CD4-positive, alpha-beta memory T cell (primary cell): ENCODE data around the gene DOK1. TPM values are rescaled to one million over a fixed set of nuclear protein-coding genes. Genes with fewer than 3 reads are reported as not detected.
A peak's percentile ranks its signal among the peaks of the same experiment; 100 is the strongest.

Experiments used
- CTCF ChIA-PET: fragments of 350-600 bp; sonication (Branson Sonifier 250); formaldehyde crosslinking; loops from one replicate; lab custom pipeline; 2021; ENCODE audit warnings: inconsistent platforms; ENCODE audit not compliant: partially characterized antibody; lab: Charles Lee
- POLR2A ChIA-PET: fragments of 350-600 bp; sonication (Branson Sonifier 250); formaldehyde crosslinking; loops from one replicate; lab custom pipeline; 2021; ENCODE audit not compliant: partially characterized antibody; lab: Charles Lee
- DNase-seq, 5 donors: peaks; one replicate each; pipeline versions ENCODE4 v3.0.0 to v3.0.0-alpha.2; 2020 to 2022; ENCODE audit warnings: mixed read lengths in 1 of 5
- H3K27ac ChIP-seq: one replicate; pipeline ENCODE4 v1.7.0; 2013; ENCODE audit warnings: low read depth, low read length
- H3K27me3 ChIP-seq: 2 replicates; pipeline ENCODE4 v1.7.0; 2013; ENCODE audit warnings: mild to moderate bottlenecking, low read length, moderate library complexity; ENCODE audit not compliant: insufficient read depth
- H3K36me3 ChIP-seq: 2 replicates; pipeline ENCODE4 v1.7.0; 2013; ENCODE audit warnings: mild to moderate bottlenecking, low read length, moderate library complexity; ENCODE audit not compliant: insufficient read depth
- H3K4me1 ChIP-seq: 2 replicates; pipeline ENCODE4 v1.7.0; 2013; ENCODE audit warnings: mild to moderate bottlenecking, low read length, moderate library complexity; ENCODE audit not compliant: insufficient read depth
- H3K4me3 ChIP-seq, 2 donors: one replicate each; pipeline ENCODE4 v1.7.0; 2013; ENCODE audit warnings: low read length in 2 of 2, mild to moderate bottlenecking in 1 of 2
- H3K9me3 ChIP-seq, 2 donors: one replicate each; pipeline ENCODE4 v1.7.0; 2013; ENCODE audit warnings: low read length in 2 of 2, control low read depth in 1 of 2; ENCODE audit not compliant: control insufficient read depth in 1 of 2
- H3K27ac Mint-ChIP-seq, 7 donors: one replicate each; pipeline ENCODE4 v1.8.0; 2020 to 2021; ENCODE audit warnings: mixed read lengths in 7 of 7, mild to moderate bottlenecking in 6 of 7, inconsistent platforms in 3 of 7, moderate library complexity in 3 of 7
- H3K27me3 Mint-ChIP-seq, 2 donors: one replicate each; pipeline ENCODE4 v1.8.0; 2020 to 2021; ENCODE audit warnings: mixed read lengths in 2 of 2
- H3K36me3 Mint-ChIP-seq, 2 donors: one replicate each; pipeline ENCODE4 v1.8.0; 2020 to 2021; ENCODE audit warnings: mixed read lengths in 2 of 2, inconsistent platforms in 1 of 2, mild to moderate bottlenecking in 1 of 2
- H3K4me1 Mint-ChIP-seq, 4 donors: one replicate each; pipeline ENCODE4 v1.8.0; 2020 to 2021; ENCODE audit warnings: mixed read lengths in 4 of 4, mild to moderate bottlenecking in 1 of 4
- H3K4me3 Mint-ChIP-seq, 8 donors: one replicate each; pipeline ENCODE4 v1.8.0; 2020 to 2021; ENCODE audit warnings: mixed read lengths in 8 of 8, mild to moderate bottlenecking in 7 of 8, moderate library complexity in 6 of 8, inconsistent platforms in 3 of 8
- H3K9me3 Mint-ChIP-seq, 8 donors: one replicate each; pipeline ENCODE4 v1.8.0; 2020 to 2021; ENCODE audit warnings: mixed read lengths in 8 of 8, mild to moderate bottlenecking in 5 of 8, inconsistent platforms in 3 of 8, moderate library complexity in 1 of 8
- intact Hi-C: fragments of 100-400 bp; cut with micrococcal nuclease; formaldehyde crosslinking; loops from one replicate; pipeline ENCODE4 v1.15.1; 2023
- polyA plus RNA-seq, 2 donors: library from polyadenylated mRNA; unstranded; fragments of 300-500 nt; fragmentation: Illumina TruSeq; gene quantifications; one replicate each; pipeline ENCODE4 v1.2.3, GENCODE V29; 2021
- total RNA-seq, 2 experiments: library from RNA; stranded (reverse); gene quantifications; one replicate each; pipeline ENCODE4 v1.2.3, GENCODE V29; 2021

The DOK1 gene
- total and polyA plus RNA-seq, 4 experiments from 2014 or later, result 14.2 to 35.7 (median 30.8) TPM

DNA sequence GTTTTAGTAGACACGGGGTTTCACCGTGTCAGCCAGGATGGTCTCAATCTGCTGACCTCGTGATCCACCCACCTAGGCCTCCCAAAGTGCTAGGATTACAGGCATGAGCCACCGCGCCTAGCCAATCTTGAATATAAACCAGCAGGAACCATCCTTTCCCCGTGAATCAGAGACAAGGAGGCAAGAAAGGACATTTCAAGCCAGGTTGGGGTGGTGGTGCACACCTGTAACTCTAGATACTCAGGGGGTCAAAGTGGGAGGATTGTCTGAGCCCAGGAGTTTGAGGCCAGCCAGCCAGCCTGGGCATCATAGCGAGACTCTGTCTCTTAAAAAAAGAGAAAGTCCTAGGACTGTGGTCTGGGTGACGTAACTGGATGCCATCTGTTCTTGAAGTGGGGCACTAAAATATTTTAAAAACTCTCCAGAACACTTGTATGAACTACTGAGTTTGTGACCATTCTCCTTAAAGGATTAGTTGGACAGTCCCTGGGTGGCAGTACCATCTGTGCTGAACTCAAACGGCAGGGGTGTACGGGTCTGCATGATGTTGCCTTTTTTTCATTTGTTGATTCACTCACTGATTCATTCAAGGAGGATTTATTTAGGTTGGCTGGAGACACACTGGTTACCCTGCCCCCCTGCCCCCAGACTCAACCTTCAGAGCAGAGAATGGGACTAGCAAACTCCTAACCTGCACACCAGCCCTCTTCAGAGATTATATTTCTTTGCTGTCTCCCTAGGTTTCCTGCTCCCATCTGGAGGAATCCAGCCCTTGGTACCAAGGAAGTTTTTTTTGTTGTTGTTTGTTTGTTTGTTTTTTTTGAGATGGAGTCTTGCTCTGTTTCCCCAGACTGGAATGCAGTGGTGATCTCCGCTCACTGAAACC is 43.2 kb upstream of the DOK1 start:
- intact Hi-C loops, result no loop called here
- DNase-seq, result no peak

DNA sequence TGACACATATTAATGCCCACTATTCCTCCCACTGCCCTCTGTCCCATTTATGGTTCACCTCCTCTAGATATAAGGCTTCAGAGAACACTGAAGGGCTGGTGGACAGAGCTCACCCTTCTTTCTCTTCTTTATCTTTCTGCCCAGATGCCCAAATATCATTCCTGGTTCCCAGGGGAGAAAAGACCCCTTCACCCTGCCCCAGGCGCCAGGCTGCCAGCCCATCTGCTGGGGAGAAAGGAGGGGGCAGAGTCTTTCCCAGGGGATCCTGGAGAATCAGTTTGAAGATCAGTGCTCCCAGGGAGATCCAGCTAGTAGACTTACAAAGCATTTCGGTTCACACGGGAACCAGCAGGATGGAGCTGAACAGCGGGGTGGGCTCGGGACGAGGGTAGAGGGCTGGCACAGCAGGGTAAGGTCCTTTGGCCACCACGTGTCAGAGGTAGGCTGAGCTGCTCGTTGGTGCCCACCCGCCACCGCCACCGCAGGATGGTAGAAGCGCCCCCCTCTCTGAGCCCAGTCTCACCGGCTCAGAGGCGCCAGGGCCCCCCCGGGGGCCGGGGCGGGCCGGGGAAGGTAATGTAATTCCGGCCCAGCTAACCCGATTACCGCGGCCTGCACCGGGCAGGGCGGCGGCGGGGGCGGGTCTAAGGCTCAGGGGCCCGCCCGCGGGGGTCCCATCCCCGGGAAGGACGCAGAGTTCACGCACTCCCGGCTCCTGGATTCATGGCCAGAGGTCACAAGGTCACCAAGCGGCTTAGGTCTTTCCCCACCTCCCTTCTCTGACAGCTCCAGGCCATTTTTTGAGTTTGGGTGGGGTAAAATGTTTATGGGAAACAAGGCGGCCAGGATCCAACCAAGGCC is 41.5 kb upstream of the DOK1 start:
- H3K27me3 ChIP-seq, result peaks cover 32% of the 10 kb centered on the region
- CTCF ChIA-PET, result no interaction called here

More for the DNA sequence above, 43.2 kb upstream of the DOK1 start:
- POLR2A ChIA-PET, result interaction anchor here (0.8 to 5.2 kb wide), 2 partner anchors 13 to 54 kb away, joined by 3 to 37 read pairs; partner anchors contain the start of genes INO80B and WBP1
- no peaks in the 10 kb centered on the region for H3K9me3 ChIP-seq
- H3K27me3 ChIP-seq, result peaks cover 16% of the 10 kb centered on the region
- peaks cover 8 to 35% of the 10 kb centered on the region in 2 donors for H3K27me3 Mint-ChIP-seq
- H3K4me3 Mint-ChIP-seq, result peak overlapping the region in 2 of 8 donors; percentile 15 to 48
- H3K4me1 ChIP-seq, result peaks cover 46% of the 10 kb centered on the region
- CTCF ChIA-PET, result interaction anchor here (0.7 to 1.4 kb wide), 2 partner anchors 28 to 54 kb away, joined by 3 to 4 read pairs; partner anchors contain the start of genes CCDC142 and TTC31
- peaks cover 17 to 53% (median 35%) of the 10 kb centered on the region in 4 donors for H3K4me1 Mint-ChIP-seq
- H3K4me3 ChIP-seq, result no peak overlapping the region
- no peak overlapping the region for H3K27ac ChIP-seq
- H3K36me3 Mint-ChIP-seq, result peaks cover 11 to 16% of the 10 kb centered on the region in 2 donors
- H3K27ac Mint-ChIP-seq, result peak overlapping the region in 2 of 7 donors; percentile 57 to 70
- no peaks in the 10 kb centered on the region for H3K36me3 ChIP-seq
- H3K9me3 Mint-ChIP-seq, result peaks cover 0 to 4% (median 0%) of the 10 kb centered on the region in 8 donors

DNA sequence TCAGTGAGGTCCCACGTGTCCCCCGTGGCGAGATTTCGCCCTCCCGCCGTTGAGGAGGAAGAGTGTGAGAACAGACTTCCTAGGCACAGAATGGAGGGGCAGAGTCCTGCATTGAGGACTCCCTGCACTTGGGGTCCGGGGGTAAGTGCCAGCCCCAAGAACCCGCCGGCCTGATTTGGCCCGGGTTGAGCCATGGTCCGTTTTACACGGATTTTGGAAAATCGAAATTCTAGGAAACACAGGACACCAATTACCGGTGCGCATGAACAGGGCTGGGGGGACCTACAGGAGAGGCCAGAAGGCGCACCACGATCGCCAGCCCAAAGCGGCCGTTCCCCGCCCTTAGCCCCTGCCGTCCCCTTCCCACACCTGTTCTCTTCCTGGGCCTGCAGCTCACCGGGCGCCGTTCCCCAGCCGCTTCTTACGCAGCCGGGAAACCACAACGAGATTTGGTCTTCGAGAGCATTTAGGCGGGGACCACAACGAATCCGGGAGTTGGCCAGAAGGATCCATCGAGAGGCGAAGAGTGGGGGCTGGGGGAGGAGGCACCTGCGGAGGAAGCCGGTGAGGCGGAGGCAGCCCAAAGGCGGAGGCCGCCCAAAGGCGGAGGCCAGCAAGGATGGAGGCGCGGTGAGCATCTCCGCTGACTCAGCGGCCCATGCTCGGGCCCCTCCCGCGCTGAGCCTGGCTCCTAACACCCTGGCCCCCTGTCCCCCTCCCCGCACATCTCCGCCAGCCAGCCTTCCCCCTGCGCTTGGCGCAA is 40.7 kb upstream of the DOK1 start:
- peak in 1 of 5 donors; percentile 30 for DNase-seq
- peak overlapping the region in 2 of 7 donors; percentile 27 to 52 for H3K27ac Mint-ChIP-seq
- POLR2A ChIA-PET, result interaction anchor here (0.9 to 2.7 kb wide), 10 partner anchors 10 to 58 kb away, joined by 3 to 20 read pairs (median 4); partner anchors contain the start of genes AUP1, DQX1, HTRA2 and MRPL53

More for the DNA sequence above, 41.5 kb upstream of the DOK1 start:
- Histone ChIP-seq H3K27ac (no peak overlapping the region), H3K36me3 (no peaks in the 10 kb centered on the region), H3K9me3 (no peaks in the 10 kb centered on the region), H3K4me3 (no peak overlapping the region), H3K4me1 (peaks cover 42% of the 10 kb centered on the region)
- Mint-ChIP-seq H3K27me3 (peaks cover 18 to 36% of the 10 kb centered on the region in 2 donors), H3K4me1 (peaks cover 14 to 44% (median 28%) of the 10 kb centered on the region in 4 donors), H3K27ac (peak overlapping the region in 1 of 7 donors; percentile 70), H3K4me3 (peak overlapping the region in 5 of 8 donors; percentile 41 to 81 (median 69)), H3K9me3 (peaks cover 0 to 2% (median 0%) of the 10 kb centered on the region in 8 donors), H3K36me3 (no peaks in the 10 kb centered on the region)
- no peak for DNase-seq
- intact Hi-C loops, result no loop called here
- POLR2A ChIA-PET, result interaction anchor here (0.9 to 1.8 kb wide), 9 partner anchors 11 to 335 kb away, joined by 3 to 11 read pairs (median 3); partner anchors contain the start of genes AUP1, DQX1, HTRA2 and MRPL53

DNA sequence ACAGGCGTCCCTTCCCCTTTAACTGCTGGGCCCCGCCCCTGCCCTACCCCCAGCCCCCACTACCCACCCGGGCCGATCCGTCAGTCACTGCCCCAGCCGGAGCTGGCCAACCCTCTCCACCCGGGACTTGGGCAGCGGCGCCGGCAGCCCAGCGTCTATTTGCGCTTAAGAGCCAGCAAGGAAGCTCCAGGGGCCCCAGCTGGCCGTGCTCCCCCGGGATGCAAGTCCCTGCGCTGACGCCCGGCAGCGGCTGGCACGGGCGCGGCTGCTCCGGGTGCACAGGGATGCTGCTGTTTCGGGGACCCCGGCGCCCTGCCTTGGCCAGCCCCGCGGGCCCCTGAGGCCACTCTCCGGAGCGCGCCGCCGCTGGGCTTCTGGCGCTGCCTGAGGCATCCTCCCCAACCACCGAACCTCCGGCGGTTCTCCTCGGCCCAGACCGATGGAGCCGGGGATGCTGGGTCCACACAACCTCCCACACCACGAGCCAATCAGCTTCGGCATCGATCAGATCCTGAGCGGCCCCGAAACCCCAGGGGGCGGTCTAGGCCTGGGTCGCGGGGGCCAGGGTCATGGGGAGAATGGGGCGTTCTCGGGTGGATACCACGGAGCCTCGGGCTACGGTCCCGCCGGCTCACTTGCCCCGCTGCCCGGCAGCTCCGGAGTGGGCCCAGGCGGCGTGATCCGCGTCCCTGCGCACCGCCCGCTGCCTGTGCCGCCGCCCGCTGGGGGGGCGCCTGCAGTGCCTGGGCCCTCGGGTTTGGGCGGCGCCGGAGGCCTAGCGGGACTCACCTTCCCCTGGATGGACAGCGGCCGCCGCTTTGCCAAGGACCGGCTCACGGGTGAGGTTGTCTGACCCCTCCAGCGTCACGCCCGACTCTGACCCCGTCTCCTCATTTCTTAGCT is 39.9 kb upstream of the DOK1 start, which contains the start of gene TLX2:
TLX2 (plus strand) TSS at position 83 of the 903 bp plus-strand sequence; CDS start at position 440, 357 bp downstream.
- intact Hi-C loops, result no loop called here
- H3K27ac ChIP-seq, result no peak within 1 kb of the TSS
- H3K9me3 ChIP-seq, result no peaks in the 10 kb centered on the region
- POLR2A ChIA-PET, result interaction anchor here (0.7 to 2.7 kb wide), 8 partner anchors 8 to 32 kb away, joined by 3 to 20 read pairs (median 6); partner anchors contain the start of genes AUP1, CCDC142, DQX1 and HTRA2
- no peak for DNase-seq
- Mint-ChIP-seq H3K27ac (peak within 1 kb of the TSS in 4 of 7 donors; percentile 42 to 85 (median 73)), H3K4me3 (peak within 1 kb of the TSS; percentile 74 to 81 (median 76)), H3K4me1 (peaks cover 8 to 36% (median 20%) of the 10 kb centered on the region in 4 donors), H3K9me3 (peaks cover 0 to 2% (median 0%) of the 10 kb centered on the region in 8 donors), H3K36me3 (no peaks in the 10 kb centered on the region), H3K27me3 (peaks cover 32 to 47% of the 10 kb centered on the region in 2 donors)
- H3K27me3 ChIP-seq, result peaks cover 35% of the 10 kb centered on the region
- H3K4me1 ChIP-seq, result peaks cover 35% of the 10 kb centered on the region
- H3K4me3 ChIP-seq, result peak within 1 kb of the TSS in 1 of 2 donors; percentile 53
- CTCF ChIA-PET, result interaction anchor here (1.3 to 2.6 kb wide), 2 partner anchors 11 to 32 kb away, joined by 3 to 8 read pairs; partner anchors contain the start of genes CCDC142, DQX1 and TTC31
- H3K36me3 ChIP-seq, result no peaks in the 10 kb centered on the region

More for the DNA sequence above, 40.7 kb upstream of the DOK1 start:
- Histone ChIP-seq H3K4me1 (peaks cover 35% of the 10 kb centered on the region), H3K4me3 (peak overlapping the region in 1 of 2 donors; percentile 46), H3K36me3 (no peaks in the 10 kb centered on the region), H3K27me3 (peaks cover 35% of the 10 kb centered on the region), H3K9me3 (no peaks in the 10 kb centered on the region), H3K27ac (no peak overlapping the region)
- Mint-ChIP-seq H3K4me3 (peak overlapping the region; percentile 41 to 81 (median 69)), H3K36me3 (no peaks in the 10 kb centered on the region), H3K27me3 (peaks cover 24 to 42% of the 10 kb centered on the region in 2 donors), H3K9me3 (peaks cover 0 to 2% (median 0%) of the 10 kb centered on the region in 8 donors), H3K4me1 (peaks cover 8 to 36% (median 21%) of the 10 kb centered on the region in 4 donors)
- intact Hi-C loops, result no loop called here
- CTCF ChIA-PET, result interaction anchor here (1.3 kb wide), 1 partner anchor 12 kb away, joined by 3 read pairs; the partner anchor contains the start of gene DQX1

DNA sequence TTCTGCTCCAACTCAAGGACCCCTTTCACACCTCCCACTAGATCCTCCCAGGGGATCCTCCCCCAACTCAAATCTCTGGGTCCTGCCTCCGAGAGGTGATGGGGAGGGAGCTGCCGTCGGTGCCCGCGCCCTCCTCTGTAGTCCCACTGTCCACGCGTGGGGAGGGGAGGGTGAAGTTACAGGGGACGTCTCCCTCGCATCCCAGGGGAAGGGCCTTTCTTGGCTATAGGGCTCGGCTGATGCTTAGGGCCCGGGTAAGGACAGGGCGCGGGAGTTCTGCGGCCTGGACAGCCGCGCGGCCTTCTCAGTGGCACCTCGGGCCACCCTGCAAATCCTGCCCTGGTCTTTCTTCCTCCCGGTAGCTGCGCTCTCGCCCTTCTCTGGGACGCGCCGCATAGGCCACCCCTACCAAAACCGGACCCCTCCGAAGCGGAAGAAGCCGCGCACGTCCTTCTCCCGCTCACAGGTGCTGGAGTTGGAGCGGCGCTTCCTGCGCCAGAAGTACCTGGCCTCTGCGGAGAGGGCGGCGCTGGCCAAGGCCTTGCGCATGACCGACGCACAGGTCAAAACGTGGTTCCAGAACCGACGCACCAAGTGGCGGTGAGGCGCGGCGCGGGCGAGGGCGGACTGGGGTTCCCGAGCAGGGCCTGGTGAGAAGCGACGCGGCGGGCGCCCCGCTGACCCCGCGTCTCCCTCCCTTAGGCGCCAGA is 39.1 kb upstream of the DOK1 start:
- no peaks in the 10 kb centered on the region for H3K9me3 ChIP-seq
- no peaks in the 10 kb centered on the region for H3K36me3 Mint-ChIP-seq
- DNase-seq, result no peak
- H3K4me1 Mint-ChIP-seq, result peaks cover 6 to 36% (median 20%) of the 10 kb centered on the region in 4 donors
- peaks cover 39 to 55% of the 10 kb centered on the region in 2 donors for H3K27me3 Mint-ChIP-seq
- intact Hi-C loops, result no loop called here
- ChIA-PET POLR2A (interaction anchor here (0.7 to 2.7 kb wide), 10 partner anchors 8 to 43 kb away, joined by 3 to 20 read pairs (median 4); partner anchors contain the start of genes AUP1, CCDC142, DQX1 and HTRA2), CTCF (interaction anchor here (1.3 to 2.6 kb wide), 2 partner anchors 11 to 32 kb away, joined by 3 to 8 read pairs; partner anchors contain the start of genes CCDC142, DQX1 and TTC31)
- peak overlapping the region in 6 of 7 donors; percentile 42 to 85 (median 68) for H3K27ac Mint-ChIP-seq
- no peaks in the 10 kb centered on the region for H3K36me3 ChIP-seq
- peaks cover 35% of the 10 kb centered on the region for H3K4me1 ChIP-seq
- peak overlapping the region; percentile 74 to 80 (median 76) for H3K4me3 Mint-ChIP-seq
- no peak overlapping the region for H3K27ac ChIP-seq
- peaks cover 35% of the 10 kb centered on the region for H3K27me3 ChIP-seq
- peak overlapping the region in 1 of 2 donors; percentile 53 for H3K4me3 ChIP-seq
- H3K9me3 Mint-ChIP-seq, result peaks cover 0 to 4% (median 0%) of the 10 kb centered on the region in 8 donors
